GM21447 (cell line): Measurements from ENCODE around the gene FAM83D.

Experiments
- ATAC-seq: cut with Tn5 transposase; IDR thresholded peaks from one replicate; pipeline ENCODE4 v1.9.1; 2021; ENCODE audit not compliant: unreplicated experiment

The FAM83D gene

DNA sequence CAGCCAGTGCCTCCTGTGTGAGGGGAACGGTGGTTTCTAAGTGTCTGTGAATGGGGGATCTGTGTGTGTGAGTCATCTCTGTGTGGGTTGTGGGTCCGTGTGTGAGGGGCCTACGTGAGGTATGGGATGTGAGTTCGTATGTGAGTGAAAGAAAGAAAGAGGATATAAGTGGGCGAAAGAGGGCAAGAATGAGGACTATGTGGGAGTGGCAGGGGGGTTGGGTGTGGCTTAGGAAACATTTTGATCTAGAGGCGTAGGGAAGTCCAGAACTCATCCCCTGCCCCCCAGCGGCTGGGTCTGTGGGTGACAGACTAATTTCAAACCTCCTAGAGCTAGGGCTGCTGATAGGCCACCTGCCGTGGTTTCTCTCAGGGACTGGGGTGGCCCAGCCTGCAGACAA lies 71.4 kb downstream of the FAM83D start:
- peak; percentile 94 for ATAC-seq

DNA sequence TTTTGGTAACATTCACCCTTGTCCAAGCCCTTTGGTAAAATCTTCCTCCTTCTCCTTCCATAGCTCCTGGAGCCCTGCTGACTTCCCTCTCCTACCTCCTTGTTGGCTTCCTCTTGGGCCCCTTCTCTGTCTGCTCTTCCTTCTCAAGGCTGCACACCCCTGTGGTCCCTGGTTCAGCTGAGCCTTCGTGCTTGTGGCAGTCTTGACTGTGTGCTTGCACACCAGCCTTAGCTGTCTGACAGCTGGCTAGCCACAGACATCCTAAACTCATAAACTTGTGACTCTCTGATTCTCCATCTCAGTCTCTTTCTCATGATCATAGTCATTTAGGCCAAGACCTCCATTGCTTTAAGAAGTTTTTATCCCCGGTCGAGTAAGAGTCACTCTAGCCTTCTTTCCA lies 73.0 kb downstream of the FAM83D start:
- ATAC-seq: no peak

DNA sequence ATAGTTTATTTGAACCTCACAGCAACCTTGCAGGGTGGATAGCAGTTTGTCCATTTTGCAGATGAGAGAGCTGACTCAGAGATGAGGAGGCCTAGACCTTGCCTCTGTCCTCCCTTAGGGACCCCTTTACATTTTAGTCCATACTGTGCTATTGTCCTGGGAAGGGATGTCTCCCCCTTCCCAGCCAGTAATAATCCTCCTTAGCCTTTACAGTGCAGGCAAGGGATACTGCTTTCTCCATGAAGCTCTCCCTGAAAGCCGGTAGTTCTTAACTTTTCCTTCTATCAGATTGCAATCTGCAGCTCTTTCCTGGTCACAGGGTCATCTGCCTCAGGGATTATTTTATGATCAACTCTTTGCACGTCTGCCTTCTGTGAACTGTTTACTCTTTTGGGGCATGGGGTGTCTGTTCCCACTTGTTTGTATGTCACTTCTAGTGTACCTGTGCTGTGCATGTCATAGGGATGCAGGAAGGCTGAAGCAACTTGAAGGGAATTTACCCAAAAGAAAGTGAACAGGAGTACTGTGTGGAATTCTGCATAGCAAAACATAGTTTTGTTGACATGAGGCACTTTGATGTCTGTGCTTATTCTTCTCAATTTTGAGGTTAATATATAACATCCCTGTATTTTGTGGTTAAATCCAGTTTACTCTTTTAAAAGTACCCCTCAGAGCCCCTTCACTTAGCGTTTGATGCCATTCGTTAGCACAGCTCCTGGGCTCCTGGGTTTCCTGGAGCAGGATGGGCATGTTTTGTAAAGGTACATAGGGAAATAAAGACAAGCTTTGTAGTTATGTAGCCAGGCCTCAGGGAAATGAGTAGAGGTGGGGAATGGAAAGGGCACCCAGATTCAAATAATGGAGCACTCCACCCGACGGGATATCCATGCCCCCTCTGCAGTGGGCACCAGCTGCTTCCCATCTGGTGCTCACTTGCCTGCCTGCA lies 74.0 kb downstream of the FAM83D start:
- no peak for ATAC-seq
